GF-D8 (cell line): ENCODE data around the gene PLCH2.

Experiments
- DNase-seq: peaks from one replicate; lab custom pipeline; 2025; lab: John Stamatoyannopoulos, UW

PLCH2 gene

GRCh38 chr1:2528966-2529783, 53.1 kb downstream of the PLCH2 start:
- peak; percentile 18 for DNase-seq

GRCh38 chr1:2529784-2530512, 53.9 kb downstream of the PLCH2 start, which contains the start of gene HES5:
Gene HES5 (minus strand): TSS chr1:2530263. CDS start chr1:2530164, 99 bp downstream.
- DNase-seq = no peak

GRCh38 chr1:2530513-2531361, 54.6 kb downstream of the PLCH2 start:
- DNase-seq = peak; percentile 2

GRCh38 chr1:2532485-2533160, 56.5 kb downstream of the PLCH2 start:
- DNase-seq = no peak

- no peak for DNase-seq
Observed at GRCh38 chr1:2533365-2533764, 57.3 kb downstream of the PLCH2 start.

- DNase-seq = no peak
Observed at GRCh38 chr1:2534315-2534686, 58.2 kb downstream of the PLCH2 start.

GRCh38 chr1:2534687-2535441, 58.8 kb downstream of the PLCH2 start:
- no peak for DNase-seq

GRCh38 chr1:2535455-2535854, 59.4 kb downstream of the PLCH2 start:
- no peak for DNase-seq

- DNase-seq = no peak
Observed at GRCh38 chr1:2535981-2536380, 59.9 kb downstream of the PLCH2 start.

- DNase-seq = no peak
Observed at GRCh38 chr1:2537784-2538115, 61.7 kb downstream of the PLCH2 start.

- no peak for DNase-seq
Observed at GRCh38 chr1:2538376-2538775, 62.3 kb downstream of the PLCH2 start.

GRCh38 chr1:2538872-2539271, 62.8 kb downstream of the PLCH2 start:
- no peak for DNase-seq

- DNase-seq = no peak
Observed at GRCh38 chr1:2539312-2539907, 63.3 kb downstream of the PLCH2 start.

- no peak for DNase-seq
Observed at GRCh38 chr1:2540816-2541492, 64.9 kb downstream of the PLCH2 start.

GRCh38 chr1:2541619-2542245, 65.6 kb downstream of the PLCH2 start:
- no peak for DNase-seq

GRCh38 chr1:2542246-2542915, 66.3 kb downstream of the PLCH2 start:
- DNase-seq = no peak

- DNase-seq = peak; percentile 28
Observed at GRCh38 chr1:2543543-2544092, 67.5 kb downstream of the PLCH2 start.

- DNase-seq = no peak
Observed at GRCh38 chr1:2544093-2544874, 68.2 kb downstream of the PLCH2 start.
